ENCODE results near the gene GRIK3.

GRIK3 gene

DNA sequence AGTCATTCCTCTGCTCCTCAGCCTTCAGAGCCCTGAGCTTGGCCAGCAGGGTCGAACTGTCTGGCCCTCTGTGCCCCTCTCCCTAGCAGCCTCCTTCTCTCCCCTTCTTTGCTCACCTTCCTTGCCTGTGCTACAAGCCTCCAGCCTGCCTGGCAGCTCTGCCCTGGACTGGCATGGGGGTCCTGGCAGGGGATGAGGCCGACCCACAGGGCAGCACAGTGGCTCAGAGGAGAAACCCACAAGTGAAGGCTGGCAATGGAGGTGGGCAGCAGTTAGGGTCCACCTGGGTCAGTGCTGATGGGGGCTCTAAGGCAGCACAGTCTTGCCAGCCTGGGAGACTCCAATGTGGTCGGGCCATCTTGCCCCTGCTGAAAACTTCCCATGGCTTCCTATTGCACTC is 274.2 kb downstream of the GRIK3 start:
- Histone ChIP-seq H3K23ac (ENCODE audit: low read length) (no peak overlapping the region), H3K4me1 (ENCODE audit: control insufficient read depth, low read depth, low read length) (peaks cover 10% of the 10 kb centered on the region), H3K79me1 (ENCODE audit: low read length) (no peaks in the 10 kb centered on the region), H3K18ac (ENCODE audit: low read length) (no peak overlapping the region), H2BK15ac (replicated peaks; ENCODE audit: low read depth) (no peak overlapping the region), H4K5ac (ENCODE audit: low read length) (no peak overlapping the region), H3K4ac (ENCODE audit: low read depth, low read length) (no peak overlapping the region), H3K56ac (ENCODE audit: low read length) (peak overlapping the region; percentile 44), H3K79me2 (ENCODE audit: control insufficient read depth, insufficient read depth, low read length) (no peaks in the 10 kb centered on the region), H3K27me3 (ENCODE audit: insufficient read depth, low read length, poor library complexity) (no peaks in the 10 kb centered on the region), H3K27ac (ENCODE audit: low read depth, low read length) (no peak overlapping the region), H3K4me2 (ENCODE audit: low read length) (no peak overlapping the region), H3K36me3 (ENCODE audit: control insufficient read depth, insufficient read depth, low read length) (no peaks in the 10 kb centered on the region), H4K8ac (ENCODE audit: low read depth, low read length) (no peak overlapping the region), H2BK5ac (ENCODE audit: low read length) (no peak overlapping the region), H2AK5ac (ENCODE audit: low read length) (peak overlapping the region; percentile 5), H3K9ac (ENCODE audit: low read length) (no peak overlapping the region), H2BK120ac (ENCODE audit: low read depth, low read length) (no peak overlapping the region), H3K4me3 (ENCODE audit: low read length) (no peak overlapping the region)
- no CpG with 5 or more reads among the region's 3 CpGs for WGBS (ENCODE audit: extremely low coverage, insufficient coverage, low lambda C conversion rate)
- no peak for DNase-seq

DNA sequence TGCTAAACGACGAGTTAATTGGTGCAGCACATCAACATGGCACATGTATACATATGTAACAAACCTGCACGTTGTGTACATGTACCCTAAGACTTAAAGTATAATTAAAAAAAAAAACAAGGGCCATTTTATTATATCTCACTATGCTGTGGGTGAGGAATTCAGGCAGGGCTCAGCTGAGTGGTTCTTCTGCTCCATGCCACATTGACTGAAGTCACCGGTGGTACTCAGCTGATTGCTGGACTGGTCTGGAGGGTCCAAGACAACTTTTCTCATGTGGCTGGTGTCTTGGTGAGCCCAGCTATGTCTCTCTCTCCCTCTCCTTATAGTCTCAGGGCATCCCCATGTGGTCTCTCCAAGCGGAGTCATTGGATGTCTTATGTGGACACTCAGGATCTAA is 275.0 kb downstream of the GRIK3 start:
- WGBS (ENCODE audit: extremely low coverage, insufficient coverage, low lambda C conversion rate) = no CpG with 5 or more reads among the region's 5 CpGs
- Histone ChIP-seq H3K4me1 (ENCODE audit: control insufficient read depth, low read depth, low read length) (peaks cover 6% of the 10 kb centered on the region), H3K9ac (ENCODE audit: low read length) (no peak overlapping the region), H3K18ac (ENCODE audit: low read length) (no peak overlapping the region), H2AK5ac (ENCODE audit: low read length) (no peak overlapping the region), H3K4ac (ENCODE audit: low read depth, low read length) (no peak overlapping the region), H3K27ac (ENCODE audit: low read depth, low read length) (no peak overlapping the region), H3K23ac (ENCODE audit: low read length) (no peak overlapping the region), H4K5ac (ENCODE audit: low read length) (no peak overlapping the region), H3K36me3 (ENCODE audit: control insufficient read depth, insufficient read depth, low read length) (no peaks in the 10 kb centered on the region), H3K4me2 (ENCODE audit: low read length) (no peak overlapping the region), H3K56ac (ENCODE audit: low read length) (no peak overlapping the region), H3K79me2 (ENCODE audit: control insufficient read depth, insufficient read depth, low read length) (no peaks in the 10 kb centered on the region), H2BK120ac (ENCODE audit: low read depth, low read length) (no peak overlapping the region), H3K27me3 (ENCODE audit: insufficient read depth, low read length, poor library complexity) (no peaks in the 10 kb centered on the region), H4K8ac (ENCODE audit: low read depth, low read length) (no peak overlapping the region), H3K4me3 (ENCODE audit: low read length) (no peak overlapping the region), H2BK5ac (ENCODE audit: low read length) (no peak overlapping the region), H2BK15ac (replicated peaks; ENCODE audit: low read depth) (no peak overlapping the region), H3K79me1 (ENCODE audit: low read length) (no peaks in the 10 kb centered on the region)
- no peak for DNase-seq

DNA sequence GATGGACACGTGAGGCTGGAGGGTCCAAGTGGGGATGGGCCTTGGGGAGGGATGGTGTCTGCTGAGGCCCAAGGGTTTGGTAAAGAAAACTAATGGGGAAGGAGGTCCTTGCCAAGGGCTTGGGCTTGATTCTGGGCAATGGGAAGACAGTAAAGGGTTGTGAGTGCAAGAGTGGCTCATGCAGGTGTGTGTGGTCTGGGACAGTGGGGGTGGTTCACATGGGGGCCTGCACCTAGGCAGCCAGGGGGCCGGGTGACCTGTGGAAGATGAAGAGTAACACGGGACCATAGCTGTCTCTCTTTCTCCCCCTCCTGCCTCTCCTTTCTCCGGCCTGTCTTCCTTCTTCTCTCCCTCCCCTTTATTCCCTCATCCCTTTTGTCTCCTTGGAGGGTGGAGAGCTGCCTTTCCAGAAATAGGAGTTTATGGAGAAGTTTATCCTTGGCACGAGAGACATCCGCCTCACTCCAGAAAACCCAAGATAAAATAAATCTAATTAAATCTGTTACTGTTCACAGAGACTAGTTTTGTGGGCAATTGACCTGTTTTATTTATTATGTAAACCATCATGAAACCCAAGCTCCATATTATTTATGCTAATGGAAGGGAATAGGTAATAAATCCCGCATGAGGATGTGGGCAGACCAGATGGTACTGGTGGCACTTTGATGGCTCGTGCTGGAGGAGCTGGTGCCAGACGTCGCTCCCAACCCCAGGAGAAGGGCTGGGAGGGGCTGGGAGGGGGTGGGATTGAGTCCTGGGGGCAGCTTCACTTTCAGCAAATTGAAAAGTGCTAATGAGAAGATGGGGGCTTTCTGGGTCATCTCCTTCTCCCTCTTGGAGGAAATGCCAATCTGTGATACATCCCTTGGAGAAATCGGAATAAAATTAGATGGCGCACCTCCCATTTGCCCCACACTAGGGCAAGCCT is 278.7 kb downstream of the GRIK3 start:
- no peak overlapping the region for H4K5ac ChIP-seq (ENCODE audit: low read length)
- no peak overlapping the region for H4K8ac ChIP-seq (ENCODE audit: low read depth, low read length)
- no peak overlapping the region for H2BK15ac ChIP-seq (replicated peaks; ENCODE audit: low read depth)
- H3K79me1 ChIP-seq (ENCODE audit: low read length) = no peaks in the 10 kb centered on the region
- H3K18ac ChIP-seq (ENCODE audit: low read length) = no peak overlapping the region
- no peaks in the 10 kb centered on the region for H3K27me3 ChIP-seq (ENCODE audit: insufficient read depth, low read length, poor library complexity)
- H3K4me2 ChIP-seq (ENCODE audit: low read length) = no peak overlapping the region
- H3K9ac ChIP-seq (ENCODE audit: low read length) = no peak overlapping the region
- H3K36me3 ChIP-seq (ENCODE audit: control insufficient read depth, insufficient read depth, low read length) = no peaks in the 10 kb centered on the region
- no peak overlapping the region for H2AK5ac ChIP-seq (ENCODE audit: low read length)
- no peak overlapping the region for H3K4me3 ChIP-seq (ENCODE audit: low read length)
- H2BK120ac ChIP-seq (ENCODE audit: low read depth, low read length) = no peak overlapping the region
- no CpG with 5 or more reads among the region's 12 CpGs for WGBS (ENCODE audit: extremely low coverage, insufficient coverage, low lambda C conversion rate)
- no peak overlapping the region for H3K23ac ChIP-seq (ENCODE audit: low read length)
- H2BK5ac ChIP-seq (ENCODE audit: low read length) = no peak overlapping the region
- peak overlapping the region; percentile 1 for H3K56ac ChIP-seq (ENCODE audit: low read length)
- no peak overlapping the region for H3K27ac ChIP-seq (ENCODE audit: low read depth, low read length)
- no peaks in the 10 kb centered on the region for H3K79me2 ChIP-seq (ENCODE audit: control insufficient read depth, insufficient read depth, low read length)
- H3K4ac ChIP-seq (ENCODE audit: low read depth, low read length) = no peak overlapping the region
- DNase-seq = no peak
- peaks cover 9% of the 10 kb centered on the region for H3K4me1 ChIP-seq (ENCODE audit: control insufficient read depth, low read depth, low read length)

DNA sequence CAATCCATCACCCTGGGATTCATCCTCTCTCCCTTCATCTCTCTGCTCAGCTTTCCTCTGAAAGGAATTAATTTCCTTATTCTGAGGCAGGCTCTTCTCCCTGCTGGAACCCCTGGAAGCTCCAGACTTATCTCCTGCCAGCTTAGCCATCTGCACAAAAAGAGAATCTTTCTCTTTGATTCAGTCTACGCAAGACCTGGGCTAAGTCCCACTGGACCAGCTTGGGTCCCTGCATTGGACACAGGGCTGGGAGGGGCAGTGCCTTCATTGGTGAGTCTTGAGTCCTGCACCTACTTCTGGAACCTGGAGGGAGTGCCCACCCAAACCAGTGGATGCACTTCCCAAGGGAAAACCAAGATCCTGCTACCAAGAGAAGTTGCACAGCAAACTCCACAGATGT is 279.9 kb downstream of the GRIK3 start:
- Histone ChIP-seq H3K4me3 (ENCODE audit: low read length) (no peak overlapping the region), H2BK15ac (replicated peaks; ENCODE audit: low read depth) (no peak overlapping the region), H4K8ac (ENCODE audit: low read depth, low read length) (no peak overlapping the region), H3K36me3 (ENCODE audit: control insufficient read depth, insufficient read depth, low read length) (no peaks in the 10 kb centered on the region), H3K27me3 (ENCODE audit: insufficient read depth, low read length, poor library complexity) (no peaks in the 10 kb centered on the region), H2BK120ac (ENCODE audit: low read depth, low read length) (no peak overlapping the region), H3K27ac (ENCODE audit: low read depth, low read length) (no peak overlapping the region), H3K9ac (ENCODE audit: low read length) (no peak overlapping the region), H3K4ac (ENCODE audit: low read depth, low read length) (no peak overlapping the region), H4K5ac (ENCODE audit: low read length) (no peak overlapping the region), H3K56ac (ENCODE audit: low read length) (no peak overlapping the region), H3K23ac (ENCODE audit: low read length) (no peak overlapping the region), H3K4me2 (ENCODE audit: low read length) (no peak overlapping the region), H3K18ac (ENCODE audit: low read length) (no peak overlapping the region), H2AK5ac (ENCODE audit: low read length) (no peak overlapping the region), H2BK5ac (ENCODE audit: low read length) (no peak overlapping the region), H3K79me1 (ENCODE audit: low read length) (no peaks in the 10 kb centered on the region), H3K79me2 (ENCODE audit: control insufficient read depth, insufficient read depth, low read length) (no peaks in the 10 kb centered on the region), H3K4me1 (ENCODE audit: control insufficient read depth, low read depth, low read length) (peaks cover 9% of the 10 kb centered on the region)
- no peak for DNase-seq
- no CpG with 5 or more reads among the region's 1 CpG for WGBS (ENCODE audit: extremely low coverage, insufficient coverage, low lambda C conversion rate)

DNA sequence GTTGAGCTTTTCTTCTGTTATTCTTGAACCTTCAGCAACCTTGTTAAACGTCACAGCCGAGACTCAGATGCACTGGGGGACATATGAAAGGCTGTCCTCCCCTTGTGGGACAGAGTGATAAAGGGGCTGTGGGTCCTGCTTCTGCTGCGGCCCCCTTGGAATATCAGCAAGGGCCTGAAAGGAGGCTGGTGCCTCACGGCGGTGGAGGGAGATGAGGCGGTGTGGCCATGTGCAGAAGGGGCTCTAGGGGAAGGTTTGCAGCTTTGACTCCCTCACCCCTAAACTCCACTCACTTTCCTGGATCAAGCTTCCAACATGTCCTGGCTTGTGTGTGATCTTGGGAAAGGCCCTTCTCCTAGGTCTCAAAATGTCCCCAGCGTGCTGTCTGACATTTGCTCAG is 280.9 kb downstream of the GRIK3 start:
- H3K18ac ChIP-seq (ENCODE audit: low read length) = peak overlapping the region; percentile 21

More for the DNA sequence above, 280.9 kb downstream of the GRIK3 start:
- Histone ChIP-seq H3K27me3 (ENCODE audit: insufficient read depth, low read length, poor library complexity) (no peaks in the 10 kb centered on the region), H4K5ac (ENCODE audit: low read length) (peak overlapping the region; percentile 39), H3K27ac (ENCODE audit: low read depth, low read length) (no peak overlapping the region), H2BK120ac (ENCODE audit: low read depth, low read length) (no peak overlapping the region), H3K56ac (ENCODE audit: low read length) (peak overlapping the region; percentile 62), H3K4me2 (ENCODE audit: low read length) (no peak overlapping the region), H3K79me1 (ENCODE audit: low read length) (no peaks in the 10 kb centered on the region), H3K9ac (ENCODE audit: low read length) (no peak overlapping the region), H2BK5ac (ENCODE audit: low read length) (peak overlapping the region; percentile 50), H3K79me2 (ENCODE audit: control insufficient read depth, insufficient read depth, low read length) (no peaks in the 10 kb centered on the region), H2AK5ac (ENCODE audit: low read length) (no peak overlapping the region), H3K36me3 (ENCODE audit: control insufficient read depth, insufficient read depth, low read length) (no peaks in the 10 kb centered on the region), H2BK15ac (replicated peaks; ENCODE audit: low read depth) (no peak overlapping the region), H3K23ac (ENCODE audit: low read length) (no peak overlapping the region), H3K4ac (ENCODE audit: low read depth, low read length) (peak overlapping the region; percentile 41), H3K4me3 (ENCODE audit: low read length) (no peak overlapping the region), H3K4me1 (ENCODE audit: control insufficient read depth, low read depth, low read length) (peaks cover 9% of the 10 kb centered on the region), H4K8ac (ENCODE audit: low read depth, low read length) (no peak overlapping the region)
- no CpG with 5 or more reads among the region's 7 CpGs for WGBS (ENCODE audit: extremely low coverage, insufficient coverage, low lambda C conversion rate)
- DNase-seq = no peak

Data from mesendoderm (in vitro differentiated cells).